Left kidney (tissue), 2 donors: ENCODE results near the gene CPEB4. TPM values are rescaled to one million over a fixed set of nuclear protein-coding genes. Genes with fewer than 3 reads are reported as not detected.

ENCODE experiments used
- DNase-seq: peaks from one replicate; pipeline ENCODE4 v3.0.0-alpha.2; 2013
- polyA plus RNA-seq: library from polyadenylated mRNA; unstranded; fragments of 120-200 nt; gene quantifications from one replicate; pipeline ENCODE4 v1.2.1, GENCODE V29; 2013; ENCODE audit not compliant: insufficient read length

Gene CPEB4
- polyA plus RNA-seq, 1 donor: 46.0 TPM

GRCh38 chr5:173913686-173914321 is 25.7 kb downstream of the CPEB4 start:
- DNase-seq: no peak

- no peak for DNase-seq
Observed at GRCh38 chr5:173915310-173916014, 27.3 kb downstream of the CPEB4 start.

- no peak for DNase-seq
Observed at GRCh38 chr5:173916233-173916632, 28.1 kb downstream of the CPEB4 start.

- DNase-seq: peak; percentile 88
Observed at GRCh38 chr5:173917788-173918786, 29.9 kb downstream of the CPEB4 start.

- DNase-seq: no peak
Observed at GRCh38 chr5:173919443-173919842, 31.3 kb downstream of the CPEB4 start.

GRCh38 chr5:173920024-173920753 is 32.0 kb downstream of the CPEB4 start:
- no peak for DNase-seq

- no peak for DNase-seq
Observed at GRCh38 chr5:173920866-173921555, 32.9 kb downstream of the CPEB4 start.

GRCh38 chr5:173922527-173922926 is 34.4 kb downstream of the CPEB4 start:
- no peak for DNase-seq

GRCh38 chr5:173923218-173924095 is 35.3 kb downstream of the CPEB4 start:
- no peak for DNase-seq

- DNase-seq: no peak
Observed at GRCh38 chr5:173924899-173925298, 36.8 kb downstream of the CPEB4 start.

GRCh38 chr5:173925449-173926071 is 37.4 kb downstream of the CPEB4 start:
- DNase-seq: no peak

GRCh38 chr5:173926359-173926758 is 38.2 kb downstream of the CPEB4 start:
- no peak for DNase-seq

- no peak for DNase-seq
Observed at GRCh38 chr5:173928871-173929574, 40.9 kb downstream of the CPEB4 start.

- DNase-seq: no peak
Observed at GRCh38 chr5:173932695-173933139, 44.6 kb downstream of the CPEB4 start.

- DNase-seq: no peak
Observed at GRCh38 chr5:173933901-173934300, 45.8 kb downstream of the CPEB4 start.

GRCh38 chr5:173935396-173935795 is 47.2 kb downstream of the CPEB4 start:
- DNase-seq: no peak

- DNase-seq: no peak
Observed at GRCh38 chr5:173940269-173940668, 52.1 kb downstream of the CPEB4 start.

- DNase-seq: no peak
Observed at GRCh38 chr5:173941102-173941501, 53.0 kb downstream of the CPEB4 start.
